ENCODE results near the gene DNAAF6.

GRCh38 chrX:107168257-107168656 lies 38.2 kb upstream of the DNAAF6 start:
- no peak for TF ChIP-seq POLR2A (IDR thresholded peaks at IDR 0.05)
- TF ChIP-seq CTCF (IDR thresholded peaks at IDR 0.05), result no peak
- no peak for TF ChIP-seq POLR2AphosphoS5 (IDR thresholded peaks at IDR 0.05)

All from stomach (tissue), 4 donors.